Thyroid gland (tissue), 4 donors: ENCODE data around the gene PRKCE. TPM values are rescaled to one million over a fixed set of nuclear protein-coding genes. Genes with fewer than 3 reads are reported as not detected.

Experiments used
- DNase-seq, 2 donors: peaks; one replicate each; pipeline ENCODE4 v3.0.0-alpha.2; 2019
- H3K27ac ChIP-seq, 3 donors: fragments of 200-600 bp; sonication (generic); 1 replicate in 2 of 3; 2 replicates in 1 of 3; pipeline ENCODE4 v1.5.1; 2016 to 2019; ENCODE audit warnings: mild to moderate bottlenecking in 1 of 3, moderate library complexity in 1 of 3
- H3K27me3 ChIP-seq: fragments of 200-600 bp; sonication (generic); one replicate; pipeline ENCODE4 v1.5.1; 2019
- H3K36me3 ChIP-seq, 2 donors: fragments of 200-600 bp; sonication (generic); one replicate each; pipeline ENCODE4 v1.5.1; 2016 to 2019
- H3K4me1 ChIP-seq, 2 donors: fragments of 200-600 bp; sonication (generic); one replicate each; pipeline ENCODE4 v1.5.1; 2017 to 2019
- H3K4me3 ChIP-seq, 3 donors: fragments of 200-600 bp; sonication (generic); replicated peaks in 1 of 3; 1 replicate in 2 of 3; 2 replicates in 1 of 3; pipeline ENCODE4 v1.5.1; 2016; ENCODE audit warnings: mild to moderate bottlenecking in 1 of 3
- H3K9me3 ChIP-seq: fragments of 200-600 bp; sonication (generic); one replicate; pipeline ENCODE4 v1.5.1; 2017
- POLR2A ChIP-seq, 2 donors: fragments of 450-650 bp; IDR thresholded peaks; one replicate each; pipeline ENCODE4 v1.6.1; 2017; ENCODE audit warnings: antibody characterized with exemption in 2 of 2, mild to moderate bottlenecking in 2 of 2, moderate library complexity in 1 of 2
- WGBS, 2 donors: methylation state at CpG; one replicate each; pipeline ENCODE4 v1.1.5; 2017; 5-methylcytosine and 5-hydroxymethylcytosine counted together
- intact Hi-C: fragments of 100-400 bp; cut with DNase I; formaldehyde crosslinking; loops from one replicate; pipeline ENCODE4 v1.15.1; 2023
- total RNA-seq, 4 donors: library from RNA; depleted of rRNA; stranded (reverse); fragments of >200 nt; gene quantifications; one replicate each; pipeline ENCODE4 v1.2.3, GENCODE V29; 2016
- TF ChIP-seq, protein P1 (sequence below), 6 experiments: fragments of 200-600 bp in 3 of 6; fragments of 450-650 bp in 3 of 6; sonication (generic) in 3 of 6; IDR thresholded peaks; one replicate each; pipeline ENCODE4 v1.5.1; 2016 to 2019; ENCODE audit warnings: antibody characterized with exemption in 6 of 6, mild to moderate bottlenecking in 2 of 6, inconsistent platforms in 1 of 6, moderate library complexity in 1 of 6

Gene PRKCE
- total RNA-seq, 4 donors from 2014 or later = 8.4 to 35.3 (median 15.2) TPM

DNA sequence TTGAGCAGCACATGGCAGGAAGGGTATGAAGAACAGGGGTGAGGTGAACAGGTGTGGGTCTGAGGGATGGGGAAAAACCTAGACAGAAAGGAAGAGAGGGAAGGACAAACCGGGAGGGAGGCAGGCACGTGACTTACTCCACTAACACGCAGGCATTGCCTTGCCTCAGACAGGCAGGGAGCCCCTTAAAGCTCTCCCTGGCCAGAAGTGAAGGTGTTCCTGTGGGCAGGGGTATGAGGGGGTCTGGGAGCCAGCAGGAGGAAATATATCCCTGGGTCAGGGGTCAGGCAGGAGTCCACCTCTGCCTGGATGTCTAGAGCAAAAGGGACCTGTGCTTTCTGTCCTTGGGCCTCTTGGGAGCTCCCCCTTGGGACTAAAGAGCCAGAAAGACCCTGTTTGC, 510.4 kb downstream of the PRKCE start:
- Histone ChIP-seq H3K27ac (no peak overlapping the region), H3K36me3 (peaks cover 0 to 3% of the 10 kb centered on the region in 2 donors), H3K4me3 (no peak overlapping the region), H3K4me1 (peaks cover 0 to 17% of the 10 kb centered on the region in 2 donors), H3K9me3 (no peaks in the 10 kb centered on the region), H3K27me3 (no peaks in the 10 kb centered on the region)
- WGBS, 2 donors = 77 to 88% methylated on average over 3 of the region's 3 CpGs
- DNase-seq = no peak
- intact Hi-C loops = no loop called here
- TF ChIP-seq, protein P1, sequence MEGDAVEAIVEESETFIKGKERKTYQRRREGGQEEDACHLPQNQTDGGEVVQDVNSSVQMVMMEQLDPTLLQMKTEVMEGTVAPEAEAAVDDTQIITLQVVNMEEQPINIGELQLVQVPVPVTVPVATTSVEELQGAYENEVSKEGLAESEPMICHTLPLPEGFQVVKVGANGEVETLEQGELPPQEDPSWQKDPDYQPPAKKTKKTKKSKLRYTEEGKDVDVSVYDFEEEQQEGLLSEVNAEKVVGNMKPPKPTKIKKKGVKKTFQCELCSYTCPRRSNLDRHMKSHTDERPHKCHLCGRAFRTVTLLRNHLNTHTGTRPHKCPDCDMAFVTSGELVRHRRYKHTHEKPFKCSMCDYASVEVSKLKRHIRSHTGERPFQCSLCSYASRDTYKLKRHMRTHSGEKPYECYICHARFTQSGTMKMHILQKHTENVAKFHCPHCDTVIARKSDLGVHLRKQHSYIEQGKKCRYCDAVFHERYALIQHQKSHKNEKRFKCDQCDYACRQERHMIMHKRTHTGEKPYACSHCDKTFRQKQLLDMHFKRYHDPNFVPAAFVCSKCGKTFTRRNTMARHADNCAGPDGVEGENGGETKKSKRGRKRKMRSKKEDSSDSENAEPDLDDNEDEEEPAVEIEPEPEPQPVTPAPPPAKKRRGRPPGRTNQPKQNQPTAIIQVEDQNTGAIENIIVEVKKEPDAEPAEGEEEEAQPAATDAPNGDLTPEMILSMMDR (IDR thresholded peaks at IDR 0.05) = no peak
- TF ChIP-seq POLR2A (IDR thresholded peaks at IDR 0.05) = no peak

DNA sequence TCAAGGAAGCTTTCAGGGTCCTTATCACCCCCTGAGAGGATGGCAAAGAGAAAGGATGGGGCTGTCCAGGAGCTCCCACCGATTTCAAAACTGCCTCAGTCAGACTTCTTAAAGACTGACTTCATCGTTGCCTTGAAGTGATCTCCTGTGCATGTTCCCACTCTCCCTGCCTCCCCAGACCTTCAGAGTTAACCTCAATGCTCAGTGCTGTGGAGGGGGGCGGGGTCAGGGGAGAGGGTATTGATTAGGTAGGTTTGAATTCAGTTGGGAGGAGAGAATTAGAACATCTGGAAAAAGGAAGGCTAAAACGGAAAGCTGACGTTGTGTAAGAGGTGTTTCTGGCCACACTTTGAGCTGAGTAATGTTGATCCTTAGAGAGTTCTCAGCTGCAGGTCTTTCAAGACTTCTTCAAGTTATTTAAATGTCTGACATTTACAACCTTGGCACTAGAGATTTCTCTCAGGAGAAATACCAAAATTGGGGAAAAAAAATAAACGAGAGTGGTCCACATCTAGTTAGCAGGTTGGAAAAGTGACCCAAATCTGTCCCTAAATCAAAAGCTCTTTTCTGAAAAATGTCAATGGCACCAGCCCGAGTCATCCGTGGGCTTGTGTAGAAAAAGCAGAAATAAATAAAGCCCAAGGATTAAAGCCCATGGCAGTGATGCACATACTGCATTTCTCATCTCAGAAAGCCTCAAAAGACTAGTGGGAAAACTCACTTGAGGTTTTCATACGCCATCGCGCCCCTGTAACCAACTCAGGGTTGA, 511.0 kb downstream of the PRKCE start:
- Histone ChIP-seq H3K36me3 (peaks cover 0 to 3% of the 10 kb centered on the region in 2 donors), H3K9me3 (no peaks in the 10 kb centered on the region), H3K4me1 (peaks cover 0 to 17% of the 10 kb centered on the region in 2 donors), H3K27me3 (no peaks in the 10 kb centered on the region), H3K4me3 (no peak overlapping the region), H3K27ac (no peak overlapping the region)
- DNase-seq = no peak
- TF ChIP-seq, protein P1 (IDR thresholded peaks at IDR 0.05) = no peak
- no peak for TF ChIP-seq POLR2A (IDR thresholded peaks at IDR 0.05)
- intact Hi-C loops = no loop called here
- 85 to 87% methylated on average over 11 of the region's 11 CpGs for WGBS, 2 donors

- intact Hi-C loops = no loop called here
- peaks cover 0 to 17% of the 10 kb centered on the region in 2 donors for H3K4me1 ChIP-seq
- no peak overlapping the region for H3K27ac ChIP-seq
- no peak for DNase-seq
- peaks cover 0 to 3% of the 10 kb centered on the region in 2 donors for H3K36me3 ChIP-seq
- H3K9me3 ChIP-seq = no peaks in the 10 kb centered on the region
- H3K4me3 ChIP-seq = no peak overlapping the region
- TF ChIP-seq, protein P1 (IDR thresholded peaks at IDR 0.05) = no peak
- TF ChIP-seq POLR2A (IDR thresholded peaks at IDR 0.05) = no peak
- 93 to 100% methylated on average over 1 to 2 of the region's 3 CpGs for WGBS, 2 donors
- H3K27me3 ChIP-seq = no peaks in the 10 kb centered on the region
These were observed 511.6 kb downstream of the PRKCE start for GRCh38 chr2:46163098-46163430.

GRCh38 chr2:46163804-46164528, 512.5 kb downstream of the PRKCE start:
- intact Hi-C loops = no loop called here
- TF ChIP-seq, protein P1 (IDR thresholded peaks at IDR 0.05) = no peak
- no peak for TF ChIP-seq POLR2A (IDR thresholded peaks at IDR 0.05)
- WGBS, 2 donors = 67 to 78% methylated on average over 8 of the region's 8 CpGs
- peaks cover 0 to 17% of the 10 kb centered on the region in 2 donors for H3K4me1 ChIP-seq
- no peaks in the 10 kb centered on the region for H3K27me3 ChIP-seq
- H3K4me3 ChIP-seq = no peak overlapping the region
- DNase-seq = no peak
- peak overlapping the region in 1 of 3 donors; percentile 44 for H3K27ac ChIP-seq
- H3K36me3 ChIP-seq = peaks cover 0 to 3% of the 10 kb centered on the region in 2 donors
- no peaks in the 10 kb centered on the region for H3K9me3 ChIP-seq
